ENCODE measurements around the gene LARGE1. TPM values are rescaled to one million over a fixed set of nuclear protein-coding genes. Genes with fewer than 3 reads are reported as not detected.

LARGE1 gene
- total and polyA plus RNA-seq, 2 donors (not counting 1 experiment from before 2014, with no cell fraction given), result 14.1 to 19.2 TPM

DNA sequence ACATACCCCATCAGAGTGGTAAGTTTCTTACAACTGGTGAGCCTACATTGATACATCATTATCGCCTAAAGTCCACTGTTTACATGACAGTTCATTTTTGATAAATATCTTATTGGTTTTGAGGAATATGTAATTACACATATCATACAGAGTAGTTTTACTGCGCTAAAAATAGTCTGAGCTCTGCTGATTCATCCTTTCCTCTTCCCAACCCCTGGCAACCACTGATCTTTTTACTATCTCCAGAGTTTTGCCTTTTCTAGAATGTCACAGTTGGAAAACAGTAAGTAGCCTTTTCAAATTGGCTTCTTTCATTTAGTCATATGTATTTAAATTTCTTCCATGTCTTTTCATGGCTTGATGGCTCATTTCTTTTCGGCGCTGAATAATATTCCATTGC is 112.8 kb downstream of the LARGE1 start:
- peak overlapping the region; percentile 66 for H3K4me2 ChIP-seq (ENCODE audit: extremely low read depth, insufficient read depth, low read length)
- DNase-seq (ENCODE audit: low read depth in 2 of 2), result peak; percentile 33 to 39

DNA sequence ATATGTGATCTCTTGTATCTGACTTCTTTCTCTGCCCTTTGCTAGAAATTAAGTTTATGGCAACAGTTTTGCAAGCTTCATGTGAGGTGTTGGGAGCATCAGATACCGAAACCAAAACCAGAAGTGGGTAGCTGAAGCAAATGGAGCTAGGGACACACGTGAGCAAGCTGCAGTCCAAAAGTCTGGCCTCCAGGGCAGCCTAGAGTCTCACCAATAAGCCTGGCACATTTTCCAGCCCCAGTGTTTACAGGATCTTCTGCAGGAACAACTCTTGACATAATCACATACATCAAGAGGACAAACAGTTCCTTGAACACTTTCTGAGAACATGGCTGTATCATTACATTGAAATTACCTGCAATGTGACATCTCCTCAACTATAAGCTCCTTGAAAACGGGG is 114.1 kb downstream of the LARGE1 start:
- H3K36me3 ChIP-seq (ENCODE audit: control insufficient read depth, insufficient read depth, low read length), result no peaks in the 10 kb centered on the region
- no peak overlapping the region for H3K27ac ChIP-seq (ENCODE audit: insufficient read depth, low read length)
- H3K4me1 ChIP-seq (ENCODE audit: control insufficient read depth, extremely low read depth, insufficient read depth, low read length), result peaks cover 27% of the 10 kb centered on the region
- H3K27me3 ChIP-seq (ENCODE audit: control insufficient read depth, insufficient read depth, low read length), result no peaks in the 10 kb centered on the region
- no peak overlapping the region for H2AFZ ChIP-seq (ENCODE audit: low read length)
- no peaks in the 10 kb centered on the region for H3K79me2 ChIP-seq (ENCODE audit: control insufficient read depth, insufficient read depth, low read length)
- H3K4me2 ChIP-seq (ENCODE audit: extremely low read depth, insufficient read depth, low read length), result peak overlapping the region; percentile 59
- H3K4me3 ChIP-seq (replicated peaks in 1 of 4; ENCODE audit: control extremely low read depth in 1 of 4, insufficient read depth in 1 of 4, low read depth in 3 of 4, low read length in 4 of 4), result no peak overlapping the region
- no peak overlapping the region for H3K9ac ChIP-seq (ENCODE audit: insufficient read depth, low read length)
- H3K9me3 ChIP-seq (ENCODE audit: control insufficient read depth, insufficient read depth, low read depth, low read length), result no peaks in the 10 kb centered on the region
- peak in 1 of 2 donors; percentile 23 for DNase-seq (ENCODE audit: low read depth in 2 of 2)
- no peak for TF ChIP-seq EZH2 (IDR thresholded peaks at IDR 0.05; ENCODE audit: low read length, missing control alignments)
- TF ChIP-seq, protein P1, sequence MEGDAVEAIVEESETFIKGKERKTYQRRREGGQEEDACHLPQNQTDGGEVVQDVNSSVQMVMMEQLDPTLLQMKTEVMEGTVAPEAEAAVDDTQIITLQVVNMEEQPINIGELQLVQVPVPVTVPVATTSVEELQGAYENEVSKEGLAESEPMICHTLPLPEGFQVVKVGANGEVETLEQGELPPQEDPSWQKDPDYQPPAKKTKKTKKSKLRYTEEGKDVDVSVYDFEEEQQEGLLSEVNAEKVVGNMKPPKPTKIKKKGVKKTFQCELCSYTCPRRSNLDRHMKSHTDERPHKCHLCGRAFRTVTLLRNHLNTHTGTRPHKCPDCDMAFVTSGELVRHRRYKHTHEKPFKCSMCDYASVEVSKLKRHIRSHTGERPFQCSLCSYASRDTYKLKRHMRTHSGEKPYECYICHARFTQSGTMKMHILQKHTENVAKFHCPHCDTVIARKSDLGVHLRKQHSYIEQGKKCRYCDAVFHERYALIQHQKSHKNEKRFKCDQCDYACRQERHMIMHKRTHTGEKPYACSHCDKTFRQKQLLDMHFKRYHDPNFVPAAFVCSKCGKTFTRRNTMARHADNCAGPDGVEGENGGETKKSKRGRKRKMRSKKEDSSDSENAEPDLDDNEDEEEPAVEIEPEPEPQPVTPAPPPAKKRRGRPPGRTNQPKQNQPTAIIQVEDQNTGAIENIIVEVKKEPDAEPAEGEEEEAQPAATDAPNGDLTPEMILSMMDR (conservative IDR thresholded peaks at IDR 0.05 in 1 of 2, IDR thresholded peaks at IDR 0.05 in 1 of 2; ENCODE audit: low read depth in 1 of 2, low read length in 2 of 2), result no peak
- no peaks in the 10 kb centered on the region for H4K20me1 ChIP-seq (ENCODE audit: control insufficient read depth, extremely low read depth, insufficient read depth, low read length)

More for the DNA sequence above, 112.8 kb downstream of the LARGE1 start:
- TF ChIP-seq, protein P1 (conservative IDR thresholded peaks at IDR 0.05 in 1 of 2, IDR thresholded peaks at IDR 0.05 in 1 of 2; ENCODE audit: low read depth in 1 of 2, low read length in 2 of 2), result no peak
- TF ChIP-seq EZH2 (IDR thresholded peaks at IDR 0.05; ENCODE audit: low read length, missing control alignments), result no peak
- H3K36me3 ChIP-seq (ENCODE audit: control insufficient read depth, insufficient read depth, low read length), result no peaks in the 10 kb centered on the region
- H4K20me1 ChIP-seq (ENCODE audit: control insufficient read depth, extremely low read depth, insufficient read depth, low read length), result no peaks in the 10 kb centered on the region
- H3K9me3 ChIP-seq (ENCODE audit: control insufficient read depth, insufficient read depth, low read depth, low read length), result no peaks in the 10 kb centered on the region
- H2AFZ ChIP-seq (ENCODE audit: low read length), result no peak overlapping the region
- H3K4me3 ChIP-seq (replicated peaks in 1 of 4; ENCODE audit: control extremely low read depth in 1 of 4, insufficient read depth in 1 of 4, low read depth in 3 of 4, low read length in 4 of 4), result no peak overlapping the region
- no peak overlapping the region for H3K27ac ChIP-seq (ENCODE audit: insufficient read depth, low read length)
- no peak overlapping the region for H3K9ac ChIP-seq (ENCODE audit: insufficient read depth, low read length)
- no peaks in the 10 kb centered on the region for H3K79me2 ChIP-seq (ENCODE audit: control insufficient read depth, insufficient read depth, low read length)
- H3K4me1 ChIP-seq (ENCODE audit: control insufficient read depth, extremely low read depth, insufficient read depth, low read length), result peaks cover 34% of the 10 kb centered on the region
- H3K27me3 ChIP-seq (ENCODE audit: control insufficient read depth, insufficient read depth, low read length), result no peaks in the 10 kb centered on the region

DNA sequence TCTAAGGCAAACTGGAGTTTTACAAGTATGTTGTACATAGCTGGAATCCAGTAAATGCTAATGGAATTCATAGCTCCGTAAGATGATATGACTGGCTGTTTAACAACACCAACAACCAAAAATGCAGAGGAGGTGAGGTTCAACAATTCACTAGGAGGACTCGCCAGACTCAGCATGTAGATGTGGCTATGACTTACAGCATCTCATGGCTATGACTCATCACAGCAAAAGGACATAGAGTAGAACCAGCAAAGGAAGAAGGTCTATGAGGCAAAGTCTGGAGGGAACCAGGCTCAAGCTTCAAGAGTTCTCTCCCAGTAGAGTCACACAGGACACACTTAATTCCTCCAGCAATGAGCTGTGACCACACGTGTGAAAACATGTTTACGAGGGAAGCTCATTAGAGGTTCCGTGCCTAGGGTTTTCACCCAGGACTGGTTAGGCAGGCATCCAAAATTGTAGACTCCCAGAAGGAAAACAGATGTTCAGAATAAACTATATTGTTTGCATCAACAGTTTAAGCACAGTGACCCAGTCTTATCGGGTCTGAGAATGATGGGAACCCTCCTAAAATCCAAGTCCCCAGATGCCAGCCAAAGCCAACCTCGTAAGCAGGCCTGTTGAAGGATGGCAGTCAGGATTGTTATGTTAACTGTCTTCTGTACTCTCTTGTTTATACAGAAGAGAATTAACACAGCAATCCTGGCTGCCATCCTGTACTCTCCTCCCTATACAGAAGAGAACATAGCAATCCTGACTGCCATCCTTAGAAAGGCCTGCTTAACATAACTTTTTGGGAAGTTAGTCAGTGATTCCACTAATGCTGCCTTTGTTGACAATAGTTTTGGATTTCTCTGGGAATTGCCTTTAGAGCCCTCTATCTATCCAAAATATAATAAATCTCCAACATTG is 116.6 kb downstream of the LARGE1 start:
- peak overlapping the region; percentile 57 for H2AFZ ChIP-seq (ENCODE audit: low read length)

More for the DNA sequence above, 116.6 kb downstream of the LARGE1 start:
- H3K4me3 ChIP-seq (replicated peaks in 1 of 4; ENCODE audit: control extremely low read depth in 1 of 4, insufficient read depth in 1 of 4, low read depth in 3 of 4, low read length in 4 of 4), result peak overlapping the region in 2 of 4 experiments; percentile 9 to 12
- H3K36me3 ChIP-seq (ENCODE audit: control insufficient read depth, insufficient read depth, low read length), result no peaks in the 10 kb centered on the region
- H3K27ac ChIP-seq (ENCODE audit: insufficient read depth, low read length), result peak overlapping the region; percentile 75
- H3K4me2 ChIP-seq (ENCODE audit: extremely low read depth, insufficient read depth, low read length), result peak overlapping the region; percentile 66
- H3K9me3 ChIP-seq (ENCODE audit: control insufficient read depth, insufficient read depth, low read depth, low read length), result no peaks in the 10 kb centered on the region
- peaks cover 24% of the 10 kb centered on the region for H3K4me1 ChIP-seq (ENCODE audit: control insufficient read depth, extremely low read depth, insufficient read depth, low read length)
- no peak overlapping the region for H3K9ac ChIP-seq (ENCODE audit: insufficient read depth, low read length)
- no peaks in the 10 kb centered on the region for H3K27me3 ChIP-seq (ENCODE audit: control insufficient read depth, insufficient read depth, low read length)
- H3K79me2 ChIP-seq (ENCODE audit: control insufficient read depth, insufficient read depth, low read length), result no peaks in the 10 kb centered on the region
- TF ChIP-seq, protein P1 (conservative IDR thresholded peaks at IDR 0.05 in 1 of 2, IDR thresholded peaks at IDR 0.05 in 1 of 2; ENCODE audit: low read depth in 1 of 2, low read length in 2 of 2), result no peak
- TF ChIP-seq EZH2 (IDR thresholded peaks at IDR 0.05; ENCODE audit: low read length, missing control alignments), result no peak
- H4K20me1 ChIP-seq (ENCODE audit: control insufficient read depth, extremely low read depth, insufficient read depth, low read length), result no peaks in the 10 kb centered on the region
- DNase-seq (ENCODE audit: low read depth in 2 of 2), result peak; percentile 86 to 90

Data from fibroblast of lung (primary cell).